Measurements from ENCODE around the gene SLC25A26.

DNA sequence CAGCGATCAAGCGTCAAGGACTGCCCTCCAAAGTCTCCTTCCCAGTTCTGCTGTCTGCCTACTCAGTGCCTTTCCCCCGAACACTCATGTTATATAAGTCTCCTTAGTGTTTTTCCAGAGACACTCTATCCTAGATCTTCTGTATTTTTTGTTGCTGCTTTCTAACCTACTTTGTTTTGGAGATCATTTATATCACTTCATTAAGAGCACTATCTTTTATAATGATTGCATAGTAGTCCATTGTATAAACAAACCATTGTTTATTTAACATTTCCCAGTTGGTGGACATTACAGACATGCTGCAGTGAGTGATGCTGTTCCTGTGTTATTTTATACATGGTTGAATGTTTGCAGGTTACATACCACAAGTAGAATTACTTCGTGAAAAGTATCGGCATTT lies 47.1 kb downstream of the SLC25A26 start:
- TF ChIP-seq, protein P1, sequence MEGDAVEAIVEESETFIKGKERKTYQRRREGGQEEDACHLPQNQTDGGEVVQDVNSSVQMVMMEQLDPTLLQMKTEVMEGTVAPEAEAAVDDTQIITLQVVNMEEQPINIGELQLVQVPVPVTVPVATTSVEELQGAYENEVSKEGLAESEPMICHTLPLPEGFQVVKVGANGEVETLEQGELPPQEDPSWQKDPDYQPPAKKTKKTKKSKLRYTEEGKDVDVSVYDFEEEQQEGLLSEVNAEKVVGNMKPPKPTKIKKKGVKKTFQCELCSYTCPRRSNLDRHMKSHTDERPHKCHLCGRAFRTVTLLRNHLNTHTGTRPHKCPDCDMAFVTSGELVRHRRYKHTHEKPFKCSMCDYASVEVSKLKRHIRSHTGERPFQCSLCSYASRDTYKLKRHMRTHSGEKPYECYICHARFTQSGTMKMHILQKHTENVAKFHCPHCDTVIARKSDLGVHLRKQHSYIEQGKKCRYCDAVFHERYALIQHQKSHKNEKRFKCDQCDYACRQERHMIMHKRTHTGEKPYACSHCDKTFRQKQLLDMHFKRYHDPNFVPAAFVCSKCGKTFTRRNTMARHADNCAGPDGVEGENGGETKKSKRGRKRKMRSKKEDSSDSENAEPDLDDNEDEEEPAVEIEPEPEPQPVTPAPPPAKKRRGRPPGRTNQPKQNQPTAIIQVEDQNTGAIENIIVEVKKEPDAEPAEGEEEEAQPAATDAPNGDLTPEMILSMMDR (IDR thresholded peaks at IDR 0.05): no peak
- no peak for TF ChIP-seq EP300 (IDR thresholded peaks at IDR 0.05; ENCODE audit: low read depth)

All from transverse colon (tissue), 3 donors.